KMS-11 (cell line): ENCODE data around the gene KYAT1.

Source experiments
- H2AFZ ChIP-seq: fragments of 200-600 bp; sonication (generic); 2 replicates; pipeline ENCODE4 v1.6.1; 2016; ENCODE audit warnings: antibody characterized with exemption, mixed run types, low read depth
- H3K27ac ChIP-seq: fragments of 200-600 bp; sonication (generic); 2 replicates; pipeline ENCODE4 v1.6.1; 2016; ENCODE audit warnings: mild to moderate bottlenecking, mixed run types
- H3K27me3 ChIP-seq: fragments of 200-600 bp; sonication (generic); 2 replicates; pipeline ENCODE4 v1.6.1; 2017; ENCODE audit warnings: mild to moderate bottlenecking, low read depth, mixed run types, moderate library complexity; ENCODE audit not compliant: insufficient read depth
- H3K36me3 ChIP-seq: fragments of 200-600 bp; sonication (generic); 2 replicates; pipeline ENCODE4 v1.6.1; 2017; ENCODE audit warnings: mild to moderate bottlenecking, mixed run types; ENCODE audit not compliant: insufficient read depth
- H3K4me1 ChIP-seq: fragments of 200-600 bp; sonication (generic); 2 replicates; pipeline ENCODE4 v1.6.1; 2016; ENCODE audit warnings: mild to moderate bottlenecking, low read depth, mixed run types; ENCODE audit not compliant: poor library complexity, severe bottlenecking
- H3K4me2 ChIP-seq: fragments of 200-600 bp; sonication (generic); 2 replicates; pipeline ENCODE4 v1.7.0; 2016; ENCODE audit warnings: mild to moderate bottlenecking, mixed run types
- H3K4me3 ChIP-seq: fragments of 200-600 bp; sonication (generic); IDR thresholded peaks from 2 replicates; pipeline ENCODE4 v1.6.1; 2017; ENCODE audit warnings: low read depth, low read length, mixed read lengths; ENCODE audit not compliant: insufficient read depth
- H3K79me2 ChIP-seq: fragments of 200-600 bp; sonication (generic); 2 replicates; pipeline ENCODE4 v1.6.1; 2016; ENCODE audit warnings: low read depth, mixed run types; ENCODE audit not compliant: insufficient read depth
- H3K9ac ChIP-seq: fragments of 200-600 bp; sonication (generic); 2 replicates; pipeline ENCODE4 v1.6.1; 2016; ENCODE audit warnings: mild to moderate bottlenecking, mixed run types
- H4K20me1 ChIP-seq: fragments of 200-600 bp; sonication (generic); 2 replicates; pipeline ENCODE4 v1.6.1; 2016; ENCODE audit warnings: mild to moderate bottlenecking, mixed run types; ENCODE audit not compliant: insufficient read depth
- CTCF ChIP-seq: fragments of 200-600 bp; sonication (generic); conservative IDR thresholded peaks from 2 replicates; pipeline ENCODE4 v1.6.1; 2017; ENCODE audit warnings: low read depth, mild to moderate bottlenecking, antibody characterized with exemption, low read length, moderate library complexity, mixed read lengths

KYAT1 gene

GRCh38 chr9:128840524-128840923 lies 41.2 kb downstream of the KYAT1 start:
- no peaks in the 10 kb centered on the region for H3K79me2 ChIP-seq
- H2AFZ ChIP-seq = no peak overlapping the region
- no peaks in the 10 kb centered on the region for H4K20me1 ChIP-seq
- no peaks in the 10 kb centered on the region for H3K36me3 ChIP-seq
- H3K27ac ChIP-seq = no peak overlapping the region
- no peak overlapping the region for H3K9ac ChIP-seq
- no peaks in the 10 kb centered on the region for H3K27me3 ChIP-seq
- no peak for TF ChIP-seq CTCF
- H3K4me3 ChIP-seq = no peak overlapping the region
- H3K4me1 ChIP-seq = no peaks in the 10 kb centered on the region
- H3K4me2 ChIP-seq = no peak overlapping the region

- no peak overlapping the region for H3K4me3 ChIP-seq
- no peaks in the 10 kb centered on the region for H3K4me1 ChIP-seq
- H3K27me3 ChIP-seq = no peaks in the 10 kb centered on the region
- no peak overlapping the region for H3K27ac ChIP-seq
- no peaks in the 10 kb centered on the region for H3K36me3 ChIP-seq
- no peaks in the 10 kb centered on the region for H3K79me2 ChIP-seq
- no peak overlapping the region for H2AFZ ChIP-seq
- TF ChIP-seq CTCF = no peak
- H3K4me2 ChIP-seq = no peak overlapping the region
- no peak overlapping the region for H3K9ac ChIP-seq
- H4K20me1 ChIP-seq = no peaks in the 10 kb centered on the region
Measured at GRCh38 chr9:128838338-128838737, 43.4 kb downstream of the KYAT1 start.

- no peak overlapping the region for H3K4me3 ChIP-seq
Measured at GRCh38 chr9:128836509-128837145, 45.1 kb downstream of the KYAT1 start.

DNA sequence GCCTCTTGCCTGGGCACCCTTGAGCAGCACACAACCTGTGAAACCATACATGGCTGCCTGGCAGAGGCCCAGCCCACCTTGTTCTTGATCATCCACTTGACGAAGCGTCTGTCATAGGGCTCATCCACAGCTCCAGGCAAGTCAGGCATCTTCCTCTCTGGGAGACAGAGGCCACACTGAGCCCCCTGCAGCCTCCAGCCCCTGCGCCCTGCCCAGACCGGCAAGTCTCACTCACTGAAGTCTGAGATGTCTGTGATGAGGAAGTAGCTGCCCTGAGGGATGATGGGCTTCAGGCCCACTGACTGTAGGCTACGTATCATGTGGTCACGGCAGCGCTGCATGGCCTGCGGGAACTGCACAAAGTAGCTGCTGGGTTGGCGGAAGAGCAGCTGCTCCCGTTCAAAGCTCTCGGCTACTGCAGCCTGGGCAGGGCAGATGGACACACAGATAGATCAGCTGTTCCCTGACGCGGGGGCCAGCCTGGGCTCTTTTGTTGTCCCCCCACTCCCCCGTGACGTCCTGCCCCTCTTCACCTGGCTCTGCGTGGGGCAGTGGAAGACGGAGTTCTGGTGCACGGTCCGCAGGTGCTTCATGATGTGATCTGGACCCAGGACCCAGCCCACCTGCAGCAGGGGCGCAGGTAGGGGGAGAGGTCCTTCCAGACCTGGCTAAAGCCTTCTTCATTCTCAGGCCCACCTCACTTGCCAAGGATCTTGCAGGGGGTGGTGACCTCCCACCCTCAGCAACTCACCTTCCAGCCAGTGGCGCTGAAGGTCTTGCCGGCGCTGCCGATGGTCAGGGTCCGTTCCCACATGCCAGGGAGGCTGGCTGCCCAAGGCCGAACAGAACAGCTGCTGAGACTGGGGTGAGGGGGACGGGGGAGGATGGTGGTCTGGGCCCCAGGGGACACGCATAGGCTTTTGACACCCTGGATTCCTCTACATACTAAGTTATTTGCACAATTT lies 46.2 kb downstream of the KYAT1 start:
- Histone ChIP-seq H3K36me3 (no peaks in the 10 kb centered on the region), H3K9ac (no peak overlapping the region), H3K79me2 (no peaks in the 10 kb centered on the region), H4K20me1 (no peaks in the 10 kb centered on the region), H2AFZ (no peak overlapping the region), H3K27ac (no peak overlapping the region), H3K4me3 (no peak overlapping the region), H3K4me1 (no peaks in the 10 kb centered on the region), H3K27me3 (no peaks in the 10 kb centered on the region), H3K4me2 (no peak overlapping the region)
- TF ChIP-seq CTCF = no peak

More at GRCh38 chr9:128836509-128837145, 45.1 kb downstream of the KYAT1 start:
- no peak overlapping the region for H3K9ac ChIP-seq
- no peak for TF ChIP-seq CTCF
- no peaks in the 10 kb centered on the region for H3K27me3 ChIP-seq
- no peaks in the 10 kb centered on the region for H3K4me1 ChIP-seq
- no peaks in the 10 kb centered on the region for H3K36me3 ChIP-seq
- H3K4me2 ChIP-seq = no peak overlapping the region
- H3K79me2 ChIP-seq = no peaks in the 10 kb centered on the region
- H3K27ac ChIP-seq = no peak overlapping the region
- H2AFZ ChIP-seq = no peak overlapping the region
- H4K20me1 ChIP-seq = no peaks in the 10 kb centered on the region
